A549 (cell line): ENCODE data around the gene AP4S1. TPM values are rescaled to one million over a fixed set of nuclear protein-coding genes. Genes with fewer than 3 reads are reported as not detected.

Source experiments
- ATAC-seq, 2 experiments: fragments of 200-7000 bp in 1 of 2; fragments of >200 bp in 1 of 2; cut with Nextera tagmentation in 1 of 2; cut with Tn5 transposase in 1 of 2; 3 replicates each; pipeline versions ENCODE4 v1.8.0 to v1.9.1; 2018 to 2020; ENCODE audit warnings: mild to moderate bottlenecking in 1 of 2, moderate library complexity in 1 of 2
- CTCF ChIA-PET: fragments of 300-600 bp; sonication (Branson Sonifier 250); formaldehyde crosslinking; extraction: SDS; loops from one replicate; lab custom pipeline; 2021; ENCODE audit warnings: antibody characterized with exemption, inconsistent platforms; lab: Yijun Ruan, JAX
- POLR2A ChIA-PET: fragments of 350-600 bp; formaldehyde crosslinking; extraction: SDS; loops from one replicate; lab custom pipeline; 2021; ENCODE audit warnings: antibody characterized with exemption, inconsistent platforms; lab: Yijun Ruan, JAX
- DNase-seq, 2 experiments: peaks; one replicate each; pipeline versions ENCODE4 v3.0.0 to v3.0.0-alpha.2; 2011 to 2016; ENCODE audit warnings: low read depth in 1 of 2, low spot score in 1 of 2
- FAIRE-seq: peaks from 2 replicates; lab custom pipeline; 2011; peaks lifted over from hg19 to GRCh38; lab: Jason Lieb, UNC
- H3K27ac ChIP-seq, 2 experiments: fragments of >200 bp; sonication (Bioruptor Twin); formaldehyde crosslinking; 3 replicates each; pipeline ENCODE4 v1.5.1; 2016 to 2017
- H3K4me1 ChIP-seq: fragments of >200 bp; sonication (Bioruptor Twin); formaldehyde crosslinking; 3 replicates; pipeline ENCODE4 v1.6.1; 2016
- H3K4me2 ChIP-seq: fragments of >200 bp; sonication (Bioruptor Twin); formaldehyde crosslinking; 3 replicates; pipeline ENCODE4 v1.6.1; 2016
- H3K4me3 ChIP-seq: fragments of >200 bp; sonication (Bioruptor Twin); formaldehyde crosslinking; 3 replicates; pipeline ENCODE4 v1.5.1; 2016
- H3K9me3 ChIP-seq: fragments of >200 bp; sonication (Bioruptor Twin); formaldehyde crosslinking; 3 replicates; pipeline ENCODE4 v1.6.1; 2016
- BCL3 ChIP-seq: fragments of >200 bp; sonication (Bioruptor Twin); formaldehyde crosslinking; IDR thresholded peaks from 3 replicates; pipeline ENCODE4 v1.6.1; 2016
- BHLHE40 ChIP-seq: IDR thresholded peaks from 2 replicates; pipeline ENCODE4 v1.6.1; 2012; ENCODE audit warnings: low read depth, low read length, inconsistent platforms
- CHD2 ChIP-seq: fragments of 150-350 bp; IDR thresholded peaks from 2 replicates; pipeline ENCODE4 v1.6.1; 2014; ENCODE audit warnings: low read length; ENCODE audit not compliant: partially characterized antibody
- CHD4 ChIP-seq: fragments of 200-600 bp; sonication (generic); IDR thresholded peaks from 2 replicates; pipeline ENCODE4 v1.6.1; 2016; ENCODE audit warnings: antibody characterized with exemption, mild to moderate bottlenecking, borderline replicate concordance
- CTCF ChIP-seq: fragments of >200 bp; sonication (Bioruptor Twin); formaldehyde crosslinking; IDR thresholded peaks from 3 replicates; pipeline ENCODE4 v1.5.1; 2016
- FOSL2 ChIP-seq, 2 experiments: fragments of 450-650 bp in 1 of 2; fragments of >200 bp in 1 of 2; sonication (Bioruptor Twin) in 1 of 2; formaldehyde crosslinking; IDR thresholded peaks; 2 replicates each; pipeline versions ENCODE4 v1.5.0 to v1.6.1; 2016 to 2020; ENCODE audit warnings: mild to moderate bottlenecking in 1 of 2, moderate library complexity in 1 of 2
- FOXS1 ChIP-seq: fragments of 250-450 bp; sonication (Bioruptor Pico); IDR thresholded peaks from 2 replicates; pipeline ENCODE4 v1.5.0; 2020; ENCODE audit warnings: mild to moderate bottlenecking, moderate library complexity
- HES2 ChIP-seq: fragments of >200 bp; sonication (Bioruptor Twin); formaldehyde crosslinking; IDR thresholded peaks from 2 replicates; pipeline ENCODE4 v1.6.1; 2016
- HEYL ChIP-seq: fragments of 250-450 bp; sonication (Bioruptor Pico); IDR thresholded peaks from 2 replicates; pipeline ENCODE4 v1.8.0; 2021; ENCODE audit warnings: mild to moderate bottlenecking, moderate library complexity
- HOXA7 ChIP-seq: fragments of 250-450 bp; sonication (Bioruptor Pico); IDR thresholded peaks from 2 replicates; pipeline ENCODE4 v1.5.0; 2020; ENCODE audit warnings: mild to moderate bottlenecking, moderate library complexity
- MAX ChIP-seq: IDR thresholded peaks from 2 replicates; pipeline ENCODE4 v1.6.1; 2012
- MAZ ChIP-seq: fragments of 150-350 bp; IDR thresholded peaks from 2 replicates; pipeline ENCODE4 v1.6.1; 2014; ENCODE audit warnings: antibody characterized with exemption, low read depth, low read length, borderline replicate concordance
- PBX3 ChIP-seq: IDR thresholded peaks from 2 replicates; pipeline ENCODE4 v1.6.1; 2012
- RARB ChIP-seq: fragments of 250-450 bp; sonication (Bioruptor Pico); IDR thresholded peaks from 2 replicates; pipeline ENCODE4 v1.8.0; 2021; ENCODE audit warnings: mild to moderate bottlenecking, moderate library complexity
- REST ChIP-seq: fragments of 200-600 bp; sonication (generic); IDR thresholded peaks from 2 replicates; pipeline ENCODE4 v1.6.1; 2016; ENCODE audit warnings: antibody characterized with exemption, mild to moderate bottlenecking, moderate library complexity
- SMC3 ChIP-seq: fragments of >200 bp; sonication (Bioruptor Twin); formaldehyde crosslinking; IDR thresholded peaks from 3 replicates; pipeline ENCODE4 v1.6.1; 2018; ENCODE audit warnings: inconsistent platforms
- TFCP2L1 ChIP-seq: fragments of 250-450 bp; sonication (Bioruptor Pico); IDR thresholded peaks from 2 replicates; pipeline ENCODE4 v1.5.0; 2021; ENCODE audit warnings: mild to moderate bottlenecking
- TP53 ChIP-seq: fragments of 250-450 bp; sonication (Bioruptor Pico); IDR thresholded peaks from 2 replicates; pipeline ENCODE4 v1.5.0; 2021; ENCODE audit warnings: mild to moderate bottlenecking, moderate library complexity
- USF2 ChIP-seq: fragments of 450-650 bp; IDR thresholded peaks from 2 replicates; pipeline ENCODE4 v1.6.1; 2014; ENCODE audit warnings: antibody characterized with exemption
- ZC3H11A ChIP-seq: fragments of 450-650 bp; IDR thresholded peaks from 2 replicates; pipeline ENCODE4 v1.6.1; 2014; ENCODE audit warnings: antibody characterized with exemption, mild to moderate bottlenecking
- WGBS: methylation state at CpG from one replicate; pipeline ENCODE4 v1.1.6; 2017; ENCODE audit errors: missing lambda C conversion rate; 5-methylcytosine and 5-hydroxymethylcytosine counted together
- polyA plus RNA-seq, 4 experiments: library from polyadenylated mRNA; depleted of rRNA in 3 of 4; stranded (reverse); fragments of >200 nt; fragmentation: RNase III in 1 of 4; extraction: RNeasy Plus Mini Kit Qiagen cat#74134 plus additional on column Dnase treatment in 1 of 4; gene quantifications; 2 replicates in 3 of 4; 3 replicates in 1 of 4; pipeline ENCODE4 v1.2.3, GENCODE V29; 2011 to 2017

AP4S1 gene
- polyA plus RNA-seq, 2 of the 4 experiments (the other 2 are of a cell fraction) = 12.4 to 13.4 TPM

GRCh38 chr14:30991408-30991807 is 34.0 kb upstream of the AP4S1 start:
- H3K4me2 ChIP-seq = no peak overlapping the region
- DNase-seq = no peak
- FAIRE-seq = no peak
- 89% methylated on average over 2 of the region's 2 CpGs for WGBS
- no peaks in the 10 kb centered on the region for H3K9me3 ChIP-seq
- ATAC-seq = no peak
- H3K4me3 ChIP-seq = no peak overlapping the region
- no peak overlapping the region for H3K27ac ChIP-seq
- H3K4me1 ChIP-seq = peaks cover 55% of the 10 kb centered on the region
- ChIA-PET POLR2A (no interaction called here), CTCF (no interaction called here)
- TF ChIP-seq HEYL (CRISPR knock-in tag) (no peak), PBX3 (no peak), HOXA7 (CRISPR knock-in tag) (no peak), SMC3 (no peak), FOXS1 (CRISPR knock-in tag) (no peak), ZC3H11A (no peak), REST (no peak), BHLHE40 (no peak), FOSL2 (IDR thresholded peaks at IDR 0.05) (no peak), FOSL2 (CRISPR knock-in tag; IDR thresholded peaks at IDR 0.05) (no peak), CTCF (no peak), MAZ (no peak), TP53 (CRISPR knock-in tag) (no peak), CHD4 (no peak), BCL3 (no peak), USF2 (no peak), HES2 (no peak), RARB (CRISPR knock-in tag) (no peak), CHD2 (no peak), TFCP2L1 (CRISPR knock-in tag) (no peak), MAX (no peak)
